B cell (primary cell): Measurements from ENCODE around the gene UAP1L1. TPM values are rescaled to one million over a fixed set of nuclear protein-coding genes. Genes with fewer than 3 reads are reported as not detected.
A peak's percentile ranks its signal among the peaks of the same experiment; 100 is the strongest.

ENCODE experiments used
- ATAC-seq: fragments of 200-7000 bp; cut with Tn5 transposase; one replicate; pipeline ENCODE4 v1.10.0; 2021; ENCODE audit warnings: low read depth, mild to moderate bottlenecking, moderate number of reproducible peaks, moderate library complexity
- CTCF ChIA-PET: fragments of 350-600 bp; sonication (Branson Sonifier 250); formaldehyde crosslinking; loops from one replicate; lab custom pipeline; 2021; ENCODE audit warnings: antibody characterized with exemption, inconsistent platforms; lab: Charles Lee
- POLR2A ChIA-PET: fragments of 350-600 bp; sonication (Branson Sonifier 250); formaldehyde crosslinking; loops from one replicate; lab custom pipeline; 2021; ENCODE audit warnings: antibody characterized with exemption; lab: Charles Lee
- DNase-seq: peaks from one replicate; pipeline ENCODE4 v3.0.0; 2013
- H2AFZ ChIP-seq: 2 replicates; pipeline ENCODE4 v1.6.1; 2012; ENCODE audit warnings: mild to moderate bottlenecking, low read depth, low read length; ENCODE audit not compliant: insufficient read depth, poor library complexity, severe bottlenecking
- H3K27ac ChIP-seq, 2 donors: 1 replicate in 1 of 2; 2 replicates in 1 of 2; pipeline ENCODE4 v1.5.1; 2012 to 2013; ENCODE audit warnings: low read length in 2 of 2, mild to moderate bottlenecking in 2 of 2, moderate library complexity in 1 of 2
- H3K27me3 ChIP-seq, 4 experiments: fragments of 200-600 bp in 1 of 4; sonication (generic) in 1 of 4; replicated peaks in 1 of 4; 1 replicate in 2 of 4; 2 replicates in 2 of 4; pipeline versions ENCODE4 v1.6.1 to v1.7.0; 2013 to 2016; ENCODE audit warnings: low read length in 3 of 4, mild to moderate bottlenecking in 2 of 4, mixed read lengths in 1 of 4, moderate library complexity in 1 of 4; ENCODE audit not compliant: insufficient read depth in 4 of 4, control insufficient read depth in 3 of 4; ENCODE audit errors: control extremely low read depth in 1 of 4
- H3K36me3 ChIP-seq, 2 experiments: replicated peaks in 1 of 2; 1 replicate in 1 of 2; 2 replicates in 1 of 2; pipeline versions ENCODE4 v1.6.1 to v1.7.1; 2013; ENCODE audit warnings: low read length in 1 of 2; ENCODE audit not compliant: insufficient read depth in 2 of 2, control insufficient read depth in 1 of 2; ENCODE audit errors: control extremely low read depth in 1 of 2, extremely low read depth in 1 of 2
- H3K4me1 ChIP-seq, 2 donors: fragments of 200-600 bp in 1 of 2; sonication (generic) in 1 of 2; 1 replicate in 1 of 2; 2 replicates in 1 of 2; pipeline versions ENCODE4 v1.5.1 to v1.6.1; 2013 to 2017; ENCODE audit warnings: low read length in 2 of 2; ENCODE audit not compliant: control insufficient read depth in 2 of 2, insufficient read depth in 2 of 2
- H3K4me2 ChIP-seq: replicated peaks from 2 replicates; pipeline ENCODE3; 2012; ENCODE audit warnings: mild to moderate bottlenecking, low read depth, low read length; ENCODE audit not compliant: poor library complexity, severe bottlenecking
- H3K4me3 ChIP-seq, 5 experiments: fragments of 200-600 bp in 1 of 5; sonication (generic) in 1 of 5; 1 replicate in 3 of 5; 2 replicates in 2 of 5; pipeline versions ENCODE4 v1.5.1 to v1.7.0; 2011 to 2016; ENCODE audit warnings: low read length in 4 of 5, mild to moderate bottlenecking in 4 of 5, low read depth in 2 of 5, control low read depth in 1 of 5, moderate library complexity in 1 of 5; ENCODE audit not compliant: insufficient read depth in 1 of 5; ENCODE audit errors: control extremely low read depth in 1 of 5, extremely low read depth in 1 of 5
- H3K79me2 ChIP-seq: fragments of 200-600 bp; sonication (generic); one replicate; pipeline ENCODE4 v1.6.0; 2016; ENCODE audit warnings: low read length; ENCODE audit not compliant: control insufficient read depth, insufficient read depth
- H3K9ac ChIP-seq: fragments of 200-600 bp; sonication (generic); 2 replicates; pipeline ENCODE4 v1.6.1; 2017; ENCODE audit warnings: mild to moderate bottlenecking, low read length, moderate library complexity
- H3K9me3 ChIP-seq, 3 donors: one replicate each; pipeline versions ENCODE4 v1.6.1 to v1.7.1; 2013; ENCODE audit warnings: low read length in 2 of 3; ENCODE audit not compliant: control insufficient read depth in 2 of 3, insufficient read depth in 1 of 3; ENCODE audit errors: control extremely low read depth in 1 of 3
- H4K20me1 ChIP-seq: 2 replicates; pipeline ENCODE4 v1.6.0; 2012; ENCODE audit warnings: mild to moderate bottlenecking, low read length; ENCODE audit not compliant: insufficient read depth, control insufficient read depth, poor library complexity, severe bottlenecking
- H3K27ac Mint-ChIP-seq: one replicate; pipeline ENCODE4 v1.8.0; 2021; ENCODE audit warnings: mixed read lengths
- H3K27me3 Mint-ChIP-seq: one replicate; pipeline ENCODE4 v1.8.0; 2021; ENCODE audit warnings: mixed read lengths
- H3K4me1 Mint-ChIP-seq: one replicate; pipeline ENCODE4 v1.8.0; 2021; ENCODE audit warnings: mixed read lengths
- H3K4me3 Mint-ChIP-seq: one replicate; pipeline ENCODE4 v1.8.0; 2021; ENCODE audit warnings: mixed read lengths
- H3K9me3 Mint-ChIP-seq: one replicate; pipeline ENCODE4 v1.8.0; 2022; ENCODE audit warnings: mixed read lengths; ENCODE audit not compliant: insufficient read depth
- CTCF ChIP-seq: fragments of 200-600 bp; IDR thresholded peaks from one replicate; pipeline ENCODE4 v1.8.0; 2022; ENCODE audit warnings: antibody characterized with exemption, mild to moderate bottlenecking
- EZH2 ChIP-seq: IDR thresholded peaks from 2 replicates; pipeline ENCODE4 v1.6.1; 2012; ENCODE audit warnings: borderline replicate concordance, low read depth, mild to moderate bottlenecking, moderate library complexity, low read length; ENCODE audit not compliant: insufficient read depth, poor library complexity, severe bottlenecking
- whole genome bisulfite sequencing: methylation state at CpG from one replicate; pipeline ENCODE4 v1.1.5; 2013; ENCODE audit warnings: missing lambda C conversion rate; ENCODE audit not compliant: insufficient coverage; 5-methylcytosine and 5-hydroxymethylcytosine counted together
- intact Hi-C: fragments of 100-400 bp; cut with micrococcal nuclease; formaldehyde crosslinking; loops from one replicate; pipeline ENCODE4 v1.10.0; 2022
- polyA plus RNA-seq: library from polyadenylated mRNA; depleted of rRNA; stranded (reverse); fragments of >200 nt; gene quantifications from 2 replicates; pipeline ENCODE4 v1.2.3, GENCODE V29; 2012
- total RNA-seq, 2 donors: library from RNA; stranded (reverse); fragments of 120-200 nt in 1 of 2; gene quantifications; 1 replicate in 1 of 2; 2 replicates in 1 of 2; pipeline versions ENCODE4 v1.2.3 to v1.2.4, GENCODE V29; 2013 to 2022

Gene UAP1L1
- total and polyA plus RNA-seq, 2 donors (not counting 1 experiment from before 2014, with no cell fraction given), result 29.1 to 47.6 TPM

DNA sequence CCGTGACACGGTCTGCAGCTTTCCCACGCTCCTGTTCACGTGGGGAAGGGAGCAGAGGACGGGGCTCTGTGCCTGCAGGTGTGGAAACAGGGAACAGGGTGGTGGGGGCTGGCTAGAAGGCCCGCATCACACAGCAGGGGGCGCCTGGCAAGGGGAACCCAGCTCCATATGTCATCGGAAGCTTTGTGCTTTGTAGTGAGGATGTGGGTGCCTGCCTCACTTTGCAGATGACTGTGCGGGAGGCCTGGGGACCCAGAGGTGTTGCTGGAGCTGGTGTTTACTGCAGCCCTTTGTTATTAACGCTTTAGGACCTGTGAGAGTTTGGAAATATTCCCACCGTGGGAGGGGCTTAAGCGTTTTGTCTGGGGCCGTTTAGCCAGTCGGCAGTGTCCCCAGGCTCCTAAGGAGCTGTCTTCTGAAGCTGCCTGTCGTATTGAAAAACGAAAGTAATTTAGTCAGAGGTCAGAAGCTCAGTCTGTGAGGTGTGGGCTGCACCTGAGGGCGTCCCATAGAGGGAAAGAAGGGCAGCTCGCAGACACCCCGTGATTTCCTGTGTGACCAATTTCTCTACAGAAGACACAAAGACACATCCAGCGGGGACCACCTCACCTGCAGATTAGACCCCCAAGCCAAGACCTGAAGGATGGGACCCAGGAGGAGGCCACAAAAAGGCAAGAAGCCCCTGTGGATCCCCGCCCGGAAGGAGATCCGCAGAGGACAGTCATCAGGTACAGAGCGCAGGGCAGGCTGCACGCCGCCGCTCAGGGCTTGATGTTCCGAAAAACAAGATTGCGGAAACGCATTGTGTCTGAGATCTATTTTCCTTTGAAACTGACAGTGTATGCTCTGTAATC is 18.6 kb downstream of the UAP1L1 start:
- intact Hi-C loops, result no loop called here
- Mint-ChIP-seq H3K4me3 (peak overlapping the region; percentile 72), H3K4me1 (peaks cover 6% of the 10 kb centered on the region), H3K9me3 (no peaks in the 10 kb centered on the region), H3K27me3 (no peaks in the 10 kb centered on the region), H3K27ac (peak overlapping the region; percentile 72)
- peak; percentile 49 for TF ChIP-seq CTCF
- TF ChIP-seq EZH2, result no peak
- H3K27me3 ChIP-seq, result no peaks in the 10 kb centered on the region
- H2AFZ ChIP-seq, result peak overlapping the region; percentile 40
- ATAC-seq (peak; percentile 96), DNase-seq (peak; percentile 70)
- peaks cover 4% of the 10 kb centered on the region for H3K79me2 ChIP-seq
- no peak overlapping the region for H3K9ac ChIP-seq
- H3K9me3 ChIP-seq, result no peaks in the 10 kb centered on the region
- 78% methylated on average over 27 of the region's 30 CpGs for WGBS
- peaks cover 8% of the 10 kb centered on the region for H4K20me1 ChIP-seq
- CTCF ChIA-PET, result interaction anchor here (0.6 to 2.5 kb wide), 18 partner anchors 9 to 269 kb away, joined by 3 to 13 read pairs (median 4); partner anchors contain the start of genes ANAPC2, DPP7, MAN1B1 and NPDC1
- peak overlapping the region; percentile 41 to 44 for H3K27ac ChIP-seq
- peaks cover 0 to 12% of the 10 kb centered on the region in 2 donors for H3K4me1 ChIP-seq
- POLR2A ChIA-PET, result interaction anchor here (0.5 to 1.2 kb wide), 3 partner anchors 10 to 533 kb away, joined by 6 read pairs; partner anchors contain the start of gene MAN1B1
- peak overlapping the region; percentile 37 for H3K4me2 ChIP-seq
- peak overlapping the region in 2 of 5 experiments; percentile 15 to 30 for H3K4me3 ChIP-seq
- peaks cover 4 to 58% of the 10 kb centered on the region in 2 experiments for H3K36me3 ChIP-seq
